ENCODE measurements around the gene MT1M. TPM values are rescaled to one million over a fixed set of nuclear protein-coding genes. Genes with fewer than 3 reads are reported as not detected.
A peak's percentile ranks its signal among the peaks of the same experiment; 100 is the strongest.

Gene MT1M
- total and polyA plus RNA-seq, 2 of the 8 experiments (the other 6 are each of a cell fraction or from before 2014, with no cell fraction given) = 2.1 TPM; not detected in 1

DNA sequence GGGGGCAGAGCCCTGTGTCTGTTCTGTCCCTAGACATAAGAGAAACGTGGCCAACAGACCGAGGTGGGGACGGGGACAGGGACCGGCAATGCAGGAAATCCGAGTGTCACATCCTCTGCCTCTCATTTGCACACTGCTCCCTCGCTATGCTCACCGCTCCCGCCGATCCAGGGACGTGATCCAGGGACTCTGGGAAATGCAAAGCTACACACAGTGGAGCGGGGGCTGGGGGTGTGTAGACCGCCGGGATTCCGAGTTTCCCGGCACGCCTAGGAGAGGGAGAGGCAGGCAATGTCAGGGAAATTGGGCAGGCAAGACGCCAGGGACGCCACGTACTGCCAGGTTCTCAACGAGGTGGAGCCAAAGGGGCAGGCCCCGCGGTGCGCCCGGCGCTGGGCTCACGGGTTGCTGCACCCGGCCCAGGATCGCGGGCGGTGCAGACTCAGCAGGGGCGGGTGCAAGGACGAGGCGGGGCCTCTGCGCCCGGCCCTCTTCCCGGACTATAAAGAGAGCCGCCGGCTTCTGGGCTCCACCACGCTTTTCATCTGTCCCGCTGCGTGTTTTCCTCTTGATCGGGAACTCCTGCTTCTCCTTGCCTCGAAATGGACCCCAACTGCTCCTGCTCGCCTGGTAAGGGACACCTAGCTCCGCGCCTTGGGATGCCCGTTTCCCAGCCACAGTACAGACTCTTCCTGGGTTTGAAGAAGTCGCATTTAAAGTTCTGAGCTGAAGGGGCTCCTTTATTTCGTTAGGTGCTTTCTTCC lies 49.7 kb downstream of the MT1M start, which contains the start of gene MT1X:
MT1X (plus strand) TSS at position 532 of the 764 bp plus-strand sequence; CDS start at position 603, 71 bp downstream.
- H2BK5ac ChIP-seq (ENCODE audit: low read depth, low read length) = peak within 1 kb of the TSS; percentile 67; the same call in 1 of the 2 replicates
- peak within 1 kb of the TSS; percentile 47 for H2BK120ac ChIP-seq (replicated peaks; ENCODE audit: low read depth, low read length)
- POLR2A ChIA-PET (ENCODE audit: partially characterized antibody) = interaction anchor here (0.9 to 12.9 kb wide), 11 partner anchors 10 to 74 kb away, joined by 3 to 205 read pairs (median 6); partner anchors contain the start of genes MT1E, MT1G, MT1H and MT2A
- peak within 1 kb of the TSS; percentile 84 for H3K18ac ChIP-seq (ENCODE audit: extremely low read depth, low read length)
- H3K9ac ChIP-seq (replicated peaks in 1 of 4; ENCODE audit: extremely low read depth in 1 of 4, low read depth in 3 of 4, low read length in 3 of 4) = peak within 1 kb of the TSS in 2 of 4 experiments; percentile 24 to 79; a peak in 4 of 7 replicates
- no peak within 1 kb of the TSS for H3K23ac ChIP-seq (ENCODE audit: insufficient read length)
- H3K79me1 ChIP-seq (ENCODE audit: low read depth, low read length) = no peaks in the 10 kb centered on the region; the same call in 1 of the 2 replicates
- no peaks in the 10 kb centered on the region for H3K9me3 ChIP-seq (ENCODE audit: insufficient read depth in 2 of 2, low read depth in 1 of 2, low read length in 1 of 2)
- WGBS, 2 experiments (ENCODE audit: extremely low coverage in 1 of 2, insufficient coverage in 1 of 2, insufficient read length in 1 of 2, insufficient replicate concordance in 2 of 2, low coverage in 1 of 2, low lambda C conversion rate in 2 of 2, missing lambda C conversion rate in 1 of 2) = 3% methylated on average over 49 of the region's 49 CpGs; no CpG with 5 or more reads in 1 of the 2 experiments
- H3K79me2 ChIP-seq (ENCODE audit: control insufficient read depth in 1 of 2, insufficient read depth in 2 of 2, low read length in 2 of 2) = no peaks in the 10 kb centered on the region
- peak within 1 kb of the TSS; percentile 57 to 77 (median 69) for H3K4me3 ChIP-seq (ENCODE audit: extremely low read depth in 1 of 4, insufficient read depth in 2 of 4, low read depth in 3 of 4, low read length in 4 of 4)
- CTCF ChIA-PET (ENCODE audit: partially characterized antibody) = interaction anchor here (0.8 to 4.5 kb wide), 6 partner anchors 10 to 52 kb away, joined by 3 to 37 read pairs (median 4); no protein-coding TSS in a partner anchor
- DNase-seq (ENCODE audit: low read depth in 1 of 2, low spot score in 2 of 2) (peak in 1 of 2 experiments; percentile 76), FAIRE-seq (no peak)
- H3K4me1 ChIP-seq (replicated peaks in 1 of 4; ENCODE audit: control insufficient read depth in 3 of 4, insufficient read depth in 4 of 4, low read length in 3 of 4) = peaks cover 0 to 19% (median 8%) of the 10 kb centered on the region in 4 experiments; a peak in 6 of 7 replicates
- H2AK5ac ChIP-seq (ENCODE audit: low read depth, low read length) = peak within 1 kb of the TSS; percentile 18; the same call in 1 of the 2 replicates
- no peak within 1 kb of the TSS for H3K14ac ChIP-seq (ENCODE audit: insufficient read length)
- peak within 1 kb of the TSS; percentile 53 for H3K4ac ChIP-seq (replicated peaks; ENCODE audit: insufficient read length, low read depth, low read length)
- H4K5ac ChIP-seq (ENCODE audit: insufficient read length, low read depth, low read length) = peak within 1 kb of the TSS; percentile 47
- H3K23me2 ChIP-seq (ENCODE audit: low read depth, low read length) = peaks cover 10% of the 10 kb centered on the region
- peak within 1 kb of the TSS; percentile 97 to 100 for H3K4me2 ChIP-seq (ENCODE audit: insufficient read depth in 1 of 2, low read depth in 2 of 2, low read length in 2 of 2)
- no peak within 1 kb of the TSS for H3K56ac ChIP-seq (replicated peaks; ENCODE audit: insufficient read length, low read depth, low read length)
- no peak within 1 kb of the TSS for H4K8ac ChIP-seq (ENCODE audit: extremely low read depth, insufficient read depth, low read length)
- H2AFZ ChIP-seq (ENCODE audit: low read length) = peak within 1 kb of the TSS; percentile 98
- peaks cover 0 to 41% (median 24%) of the 10 kb centered on the region in 4 experiments; a peak in 5 of 7 replicates for H3K27me3 ChIP-seq (replicated peaks in 1 of 4; ENCODE audit: control insufficient read depth in 3 of 4, extremely low read depth in 1 of 4, insufficient read depth in 3 of 4, low read length in 3 of 4)
- H4K91ac ChIP-seq (replicated peaks; ENCODE audit: insufficient read length, low read length) = peak within 1 kb of the TSS; percentile 79
- peaks cover 0 to 3% (median 0%) of the 10 kb centered on the region in 4 experiments; a peak in 1 of 8 replicates for H3K36me3 ChIP-seq (ENCODE audit: control insufficient read depth in 2 of 4, insufficient read depth in 4 of 4, low read length in 3 of 4)
- H3K27ac ChIP-seq (ENCODE audit: low read depth, low read length) = no peak within 1 kb of the TSS
- H4K20me1 ChIP-seq (replicated peaks in 1 of 2; ENCODE audit: control insufficient read depth in 1 of 2, insufficient read depth in 2 of 2, low read length in 2 of 2) = peaks cover 0 to 1% of the 10 kb centered on the region in 2 experiments
- H2BK12ac ChIP-seq (ENCODE audit: low read depth, low read length) = peak within 1 kb of the TSS; percentile 75; the same call in 1 of the 2 replicates
- peak within 1 kb of the TSS; percentile 24; the same call in 1 of the 2 replicates for H2BK20ac ChIP-seq (ENCODE audit: low read length)
- H2BK15ac ChIP-seq (ENCODE audit: low read length) = peak within 1 kb of the TSS; percentile 99
- no peak for TF ChIP-seq TAF7 (optimal IDR thresholded peaks at IDR 0.05; ENCODE audit: borderline replicate concordance, low read depth, low read length)
- TF ChIP-seq BCL11A (IDR thresholded peaks at IDR 0.05; ENCODE audit: low read depth in 2 of 2, low read length in 2 of 2) = no peak
- TF ChIP-seq SUZ12 (IDR thresholded peaks at IDR 0.05; ENCODE audit: low read length) = peak; percentile 37; the same call in 1 of the 2 replicates
- TF ChIP-seq SP1 (IDR thresholded peaks at IDR 0.05; ENCODE audit: low read depth, low read length) = no peak
- no peak for TF ChIP-seq TCF12 (IDR thresholded peaks at IDR 0.05; ENCODE audit: low read depth, low read length)
- TF ChIP-seq POLR2A (IDR thresholded peaks at IDR 0.05; ENCODE audit: control extremely low read depth in 1 of 2, low read depth in 2 of 2, low read length in 2 of 2) = peak in 1 of 2 experiments; percentile 61; a peak in 2 of 3 replicates
- TF ChIP-seq POU5F1 (IDR thresholded peaks at IDR 0.05; ENCODE audit: low read depth, low read length) = no peak
- peak; percentile 27 for TF ChIP-seq ASH2L (IDR thresholded peaks at IDR 0.05; ENCODE audit: low read length)
- TF ChIP-seq SIRT6 (IDR thresholded peaks at IDR 0.05; ENCODE audit: low read length) = no peak
- TF ChIP-seq GABPA (IDR thresholded peaks at IDR 0.05; ENCODE audit: borderline replicate concordance, insufficient read depth, low read length) = no peak
- TF ChIP-seq CTBP2 (IDR thresholded peaks at IDR 0.05; ENCODE audit: borderline replicate concordance, insufficient read depth, insufficient read length, low read length) = no peak

Measured in H1 (cell line).